Myocyte (in vitro differentiated cells): Measurements from ENCODE around the gene IER5. TPM values are rescaled to one million over a fixed set of nuclear protein-coding genes. Genes with fewer than 3 reads are reported as not detected.
"Not testable (repeated sequence)": the region's sequence is repeated elsewhere in the genome, so short reads cannot be mapped to it uniquely, and the experiment has no call there.

Experiments used
- DNase-seq: peaks from one replicate; pipeline ENCODE4 v3.0.0-alpha.2; 2012; ENCODE audit warnings: low read depth
- polyA plus RNA-seq: library from polyadenylated mRNA; unstranded; fragments of >200 nt; gene quantifications from one replicate; pipeline ENCODE4 v1.2.1, GENCODE V29; 2012; ENCODE audit warnings: missing spikeins
- total RNA-seq: library from RNA; depleted of rRNA; stranded (reverse); fragments of >200 nt; gene quantifications from 2 replicates; pipeline ENCODE4 v1.2.3, GENCODE V29; 2014

IER5 gene
- total RNA-seq, result 32.8 and 40.8 TPM in 2 replicates
- 32.6 TPM for polyA plus RNA-seq

GRCh38 chr1:181088079-181089016 lies at the start of gene IER5:
Gene IER5 (plus strand): TSS chr1:181088700. CDS start chr1:181088903, 203 bp downstream.
- DNase-seq, result peak; percentile 98

DNA sequence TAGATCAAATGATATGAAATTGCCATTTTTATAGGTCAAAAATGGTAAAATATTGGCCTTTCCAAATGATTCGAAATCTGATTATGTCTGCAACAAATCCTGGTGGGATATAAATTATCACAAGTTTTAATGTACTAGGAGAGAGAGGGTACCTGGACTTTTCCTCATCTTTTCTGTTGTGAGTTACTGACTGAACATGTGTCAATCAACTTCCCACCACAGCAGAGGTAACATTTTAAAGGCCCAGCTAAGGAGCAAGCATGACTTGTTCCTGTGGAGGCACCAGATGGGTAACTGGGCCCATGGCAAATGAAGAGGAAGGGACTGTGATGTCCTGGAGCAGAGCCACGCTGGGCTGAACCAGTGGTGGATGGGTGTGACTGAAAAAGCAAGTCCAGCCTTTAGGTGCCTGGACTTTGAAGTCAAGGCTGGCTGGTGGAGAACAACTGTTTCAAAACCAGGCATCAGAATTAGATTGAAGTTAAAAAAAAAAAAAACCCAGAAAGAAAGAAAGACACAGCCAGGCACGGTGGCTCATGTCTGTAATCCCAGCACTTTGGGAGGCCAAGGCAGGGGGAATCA lies 48.1 kb upstream of the IER5 start:
- DNase-seq, result peak; percentile 34

DNA sequence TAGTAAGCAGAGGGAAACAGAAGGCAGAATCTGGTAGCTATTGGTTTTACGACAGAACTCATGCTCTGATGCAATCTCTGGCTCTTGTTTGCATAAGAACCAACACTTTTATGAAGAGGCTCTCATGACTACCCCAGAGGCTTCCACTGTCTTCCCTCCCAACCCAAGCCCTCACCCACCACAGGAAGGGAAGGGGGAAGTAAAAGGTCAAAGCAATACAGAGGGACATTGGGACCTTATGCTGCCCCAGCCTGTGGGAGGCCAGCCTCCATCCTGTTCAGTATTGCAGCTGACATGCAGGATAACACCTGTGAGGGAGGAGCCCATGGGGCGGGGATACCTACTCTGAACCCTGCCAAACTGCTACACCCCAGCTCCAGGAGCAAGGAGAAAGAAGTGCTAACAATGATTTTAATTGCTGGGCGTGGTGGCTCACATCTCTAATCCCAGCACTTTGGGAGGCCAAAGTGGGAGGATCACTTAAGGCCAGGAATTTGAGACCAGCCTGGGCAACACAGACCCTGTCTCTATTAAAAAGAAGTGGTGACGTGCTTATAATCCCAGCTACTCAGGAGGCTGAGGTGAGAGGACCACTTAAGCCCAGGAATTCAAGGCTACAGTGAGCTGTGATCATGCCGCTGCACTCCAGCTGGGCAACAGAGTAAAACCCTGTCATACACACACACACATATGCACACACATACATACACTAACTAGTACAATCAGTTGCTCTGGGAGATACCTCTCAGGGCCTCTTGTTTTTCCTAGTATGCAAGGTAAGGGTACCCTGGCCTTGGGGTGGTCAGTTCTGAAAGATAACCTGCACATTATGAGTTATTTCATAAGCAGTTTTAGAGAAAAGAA lies 45.2 kb upstream of the IER5 start:
- DNase-seq, result no peak

GRCh38 chr1:181044449-181044966 lies 44.0 kb upstream of the IER5 start:
- no peak for DNase-seq

DNA sequence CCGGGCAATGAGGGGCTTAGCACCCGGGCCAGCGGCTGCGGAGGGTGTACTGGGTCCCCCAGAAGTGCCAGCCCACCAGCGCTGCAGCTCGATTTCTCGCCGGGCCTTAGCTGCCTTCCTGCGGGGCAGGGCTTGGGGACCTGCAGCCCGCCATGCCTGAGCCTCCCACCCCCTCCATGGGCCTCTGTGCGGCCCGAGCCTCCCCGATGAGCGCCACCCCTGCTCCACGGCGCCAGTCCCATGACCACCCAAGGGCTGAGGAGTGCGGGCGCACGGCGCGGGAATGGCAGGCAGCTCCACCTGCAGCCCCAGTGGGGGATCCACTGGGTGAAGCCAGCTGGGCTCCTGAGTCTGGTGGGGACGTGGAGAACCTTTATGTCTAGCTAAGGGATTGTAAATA lies 42.6 kb upstream of the IER5 start:
- not testable (repeated sequence) for DNase-seq

DNA sequence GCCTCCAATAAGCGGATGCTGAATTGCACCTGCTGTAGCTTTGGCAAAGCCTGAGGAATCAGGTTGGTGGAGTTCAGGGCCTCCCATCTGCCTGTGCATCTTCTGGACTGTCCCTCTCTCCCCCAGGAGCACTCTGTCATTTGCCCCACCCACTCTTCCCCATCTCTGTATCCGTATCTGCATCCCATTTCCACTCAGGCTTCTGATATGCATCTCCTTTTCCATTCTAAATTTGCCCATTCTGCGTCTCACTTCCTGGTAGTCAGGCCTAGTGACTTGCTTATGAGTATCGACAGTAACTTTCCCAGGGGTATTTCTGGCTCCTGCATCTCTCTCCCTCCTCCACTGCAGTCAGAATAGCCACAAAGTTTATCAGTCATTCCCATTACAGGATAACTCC lies 39.1 kb upstream of the IER5 start:
- no peak for DNase-seq

- no peak for DNase-seq
These were observed 37.6 kb upstream of the IER5 start for GRCh38 chr1:181050922-181051321.

DNA sequence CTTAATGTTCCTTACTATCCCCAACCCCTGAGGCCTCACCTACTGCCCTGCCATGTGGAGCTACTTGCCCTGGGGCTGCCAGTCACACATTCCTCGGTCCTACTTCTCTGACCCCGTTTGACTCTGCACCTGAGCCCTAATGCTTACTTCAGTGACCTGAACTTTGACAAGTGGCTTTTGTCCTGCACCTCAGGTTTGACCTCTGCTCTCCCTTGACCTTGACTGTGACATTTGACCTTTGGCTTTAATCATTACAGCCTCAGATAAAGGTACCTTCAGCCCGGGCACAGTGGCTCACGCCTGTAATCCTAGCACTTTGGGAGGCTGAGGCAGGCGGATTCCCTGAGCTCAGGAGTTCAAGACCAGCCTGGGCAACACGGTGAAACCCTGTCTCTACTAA lies 31.9 kb upstream of the IER5 start:
- DNase-seq, result no peak

- no peak for DNase-seq
These were observed 31.4 kb upstream of the IER5 start for GRCh38 chr1:181057079-181057478.

GRCh38 chr1:181059435-181059834 lies 29.1 kb upstream of the IER5 start:
- DNase-seq, result no peak

DNA sequence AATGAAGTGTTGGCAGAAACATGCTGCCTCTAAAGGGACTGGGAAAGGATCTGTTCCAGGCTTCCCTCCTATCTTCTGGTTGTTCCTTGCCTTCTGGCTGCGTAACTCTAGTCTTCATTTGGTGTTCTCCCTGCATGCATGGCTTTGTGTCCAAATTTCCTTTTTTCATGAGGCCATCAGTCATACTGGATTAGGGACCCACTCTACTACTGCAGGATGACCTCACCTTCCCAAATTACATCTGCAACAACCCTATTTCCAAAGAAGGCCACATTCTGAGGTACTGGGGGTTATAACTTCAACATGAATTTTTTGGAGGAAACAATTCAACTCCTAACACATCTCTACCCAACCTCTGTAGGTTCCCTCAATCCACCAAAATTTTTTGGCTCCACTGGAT lies 28.4 kb upstream of the IER5 start:
- DNase-seq, result no peak

DNA sequence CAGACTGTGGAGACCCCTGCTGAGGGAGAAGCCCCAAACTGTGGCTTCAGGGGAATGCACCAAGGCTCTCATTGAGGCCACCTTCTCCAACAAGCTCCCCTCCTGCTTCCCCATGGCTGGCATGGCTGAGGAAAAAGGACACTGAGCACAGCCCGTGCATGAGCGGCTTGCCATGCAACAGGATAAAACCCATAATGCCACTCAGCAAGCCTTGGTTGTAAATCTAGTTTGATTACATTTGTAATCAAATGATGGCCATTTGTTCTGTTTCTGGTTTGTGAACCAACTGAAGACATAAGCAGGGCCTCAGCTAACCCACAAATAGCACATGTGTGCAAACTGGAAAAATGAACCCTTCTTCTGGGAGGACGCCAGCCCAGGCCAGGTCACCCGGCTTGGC lies 27.6 kb upstream of the IER5 start:
- DNase-seq, result peak; percentile 7

GRCh38 chr1:181061487-181061886 lies 27.0 kb upstream of the IER5 start:
- DNase-seq, result peak; percentile 48

DNA sequence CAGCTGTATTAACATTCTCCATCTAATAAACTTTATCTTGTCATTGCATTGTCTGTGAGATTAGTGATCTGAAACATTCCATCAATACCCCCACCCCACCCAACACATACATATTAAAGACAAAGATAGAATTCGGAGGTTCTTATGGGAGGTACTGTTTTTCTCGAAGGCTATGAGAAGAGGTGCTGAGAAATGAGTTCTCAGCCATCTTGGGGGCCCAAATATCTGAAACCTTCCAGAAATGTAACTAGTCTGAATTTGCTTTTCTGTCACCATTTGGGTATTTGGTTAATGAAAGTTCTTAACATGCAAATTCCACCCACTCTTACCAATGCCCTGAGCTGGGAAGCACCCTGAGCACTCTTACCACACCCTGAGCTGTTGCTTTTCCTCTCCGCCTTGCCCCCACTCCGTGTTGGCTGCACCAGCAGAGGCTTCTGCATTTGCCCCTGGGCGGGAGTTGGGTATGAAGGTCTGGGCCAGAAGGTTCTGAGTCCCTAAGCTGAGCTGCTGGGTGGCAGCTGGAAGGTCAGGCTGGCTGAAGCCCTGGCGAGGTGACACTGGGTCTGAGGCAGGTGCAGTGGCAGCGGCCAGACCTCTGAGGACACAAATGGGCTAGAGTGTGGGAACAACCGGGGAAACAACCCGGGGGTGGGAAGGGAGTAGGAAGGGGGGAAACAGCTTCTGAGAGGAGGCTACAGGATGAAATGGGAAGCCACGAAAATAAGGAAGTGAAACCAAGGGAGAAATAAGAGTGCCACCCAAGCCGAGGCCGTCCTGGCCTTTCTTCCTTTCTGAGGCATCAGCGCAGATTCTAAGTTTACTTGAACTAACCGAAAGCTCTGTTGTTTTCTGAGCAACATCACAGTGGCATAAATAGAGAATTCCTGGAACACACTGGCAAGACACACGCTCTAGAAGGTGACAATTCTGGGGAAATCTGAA lies 26.3 kb upstream of the IER5 start:
- DNase-seq, result peak; percentile 36

- peak; percentile 53 for DNase-seq
These were observed 25.6 kb upstream of the IER5 start for GRCh38 chr1:181062836-181063428.

GRCh38 chr1:181064011-181064623 lies 24.4 kb upstream of the IER5 start:
- DNase-seq, result no peak

DNA sequence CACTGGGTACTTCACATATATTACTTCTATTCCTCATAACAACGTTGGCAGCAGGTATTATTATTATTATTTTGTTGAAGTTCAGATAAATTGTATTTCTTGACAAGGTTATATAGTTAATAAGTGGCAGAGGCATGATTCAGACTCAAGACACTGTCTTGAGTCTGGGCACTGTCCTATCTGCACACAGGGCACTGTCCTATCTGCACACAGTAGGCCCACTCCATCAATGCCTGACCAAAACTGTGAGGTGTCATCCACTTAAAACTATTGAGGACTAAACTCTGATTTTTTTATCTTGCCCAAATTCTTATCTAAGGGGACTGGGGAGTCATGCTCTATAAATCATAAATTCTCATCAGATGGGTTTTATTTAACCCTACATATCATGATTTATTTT lies 23.8 kb upstream of the IER5 start:
- DNase-seq, result no peak

DNA sequence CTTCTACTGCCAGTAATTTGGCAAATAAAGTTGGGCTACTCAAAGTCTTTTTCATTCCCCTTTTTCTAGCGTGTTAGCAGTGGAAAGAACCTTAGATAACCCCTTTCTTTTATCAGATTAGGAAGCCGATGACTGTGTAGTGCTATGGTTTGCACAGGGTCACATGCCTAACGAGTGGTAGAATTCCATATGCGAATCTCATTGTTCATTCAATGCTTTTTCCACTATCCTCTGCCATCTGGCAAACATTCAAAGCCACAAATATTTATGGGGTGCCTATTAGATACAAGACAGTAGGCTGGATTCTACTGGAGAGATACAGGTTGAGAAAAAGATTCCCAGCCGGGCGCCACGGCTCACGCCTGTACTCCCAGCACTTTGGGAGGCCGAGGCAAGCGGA lies 14.9 kb upstream of the IER5 start:
- peak; percentile 42 for DNase-seq

- no peak for DNase-seq
These were observed 12.6 kb upstream of the IER5 start for GRCh38 chr1:181075766-181076350.
